ENCODE data around the gene ADAM20. TPM values are rescaled to one million over a fixed set of nuclear protein-coding genes. Genes with fewer than 3 reads are reported as not detected.

Gene ADAM20
- 0.17 TPM in 1 of 2 replicates, not detected in the other for total RNA-seq

GRCh38 chr14:70534904-70535303, at the start of gene ADAM20:
Gene ADAM20, minus strand, starts transcription at chr14:70535004. Its CDS starts 10,247 bp downstream, at chr14:70524757.

Other genes starting within 250 kb of the ADAM20 start
- gene COX16, start 175.3 kb downstream of the ADAM20 start, total RNA-seq, result 21.4 and 48.7 TPM in 2 replicates
- gene SYNJ2BP, start 117.9 kb downstream of the ADAM20 start, total RNA-seq, result 10.2 and 10.4 TPM in 2 replicates
- gene ADAM21, start 82.8 kb downstream of the ADAM20 start, total RNA-seq, result under 0.01 and 0.23 TPM in 2 replicates
- gene MED6, start 65.7 kb upstream of the ADAM20 start, total RNA-seq, result 15.3 and 21.3 TPM in 2 replicates
- 0.17 and 0.47 TPM in 2 replicates for gene TTC9, start 106.9 kb upstream of the ADAM20 start, total RNA-seq